Tibial nerve (tissue), 4 donors: ENCODE results near the gene ILF2. TPM values are rescaled to one million over a fixed set of nuclear protein-coding genes. Genes with fewer than 3 reads are reported as not detected.
A peak's percentile ranks its signal among the peaks of the same experiment; 100 is the strongest.

Experiments used
- DNase-seq, 2 donors: peaks; one replicate each; pipeline ENCODE4 v3.0.0-alpha.2; 2019; ENCODE audit warnings: low spot score in 2 of 2
- H3K27ac ChIP-seq, 4 donors: fragments of 200-600 bp; sonication (generic) in 3 of 4; one replicate each; pipeline ENCODE4 v1.5.1; 2017 to 2019; ENCODE audit warnings: mild to moderate bottlenecking in 1 of 4
- H3K27me3 ChIP-seq, 2 donors: fragments of 200-600 bp; sonication (generic) in 1 of 2; one replicate each; pipeline versions ENCODE4 v1.5.1 to v1.6.0; 2017 to 2019
- H3K36me3 ChIP-seq, 3 donors: fragments of 200-600 bp; sonication (generic); one replicate each; pipeline ENCODE4 v1.5.1; 2018 to 2019
- H3K4me1 ChIP-seq, 4 donors: fragments of 200-600 bp; sonication (generic) in 3 of 4; one replicate each; pipeline ENCODE4 v1.5.1; 2017 to 2019
- H3K4me3 ChIP-seq, 4 donors: fragments of 200-600 bp; sonication (generic) in 3 of 4; one replicate each; pipeline ENCODE4 v1.5.1; 2017 to 2019; ENCODE audit warnings: mild to moderate bottlenecking in 1 of 4, moderate library complexity in 1 of 4
- H3K9me3 ChIP-seq, 4 donors: fragments of 200-600 bp; sonication (generic) in 3 of 4; one replicate each; pipeline ENCODE4 v1.5.1; 2017 to 2019
- CTCF ChIP-seq, 5 experiments: fragments of 200-600 bp in 3 of 5; fragments of 450-650 bp in 2 of 5; sonication (generic) in 3 of 5; IDR thresholded peaks; one replicate each; pipeline ENCODE4 v1.5.1; 2016 to 2019; ENCODE audit warnings: antibody characterized with exemption in 5 of 5, mild to moderate bottlenecking in 3 of 5, moderate library complexity in 2 of 5
- EP300 ChIP-seq, 2 donors: sonication (generic); formaldehyde crosslinking; IDR thresholded peaks; one replicate each; pipeline ENCODE4 v1.6.1; 2017; ENCODE audit warnings: antibody characterized with exemption in 2 of 2, mild to moderate bottlenecking in 1 of 2
- POLR2A ChIP-seq, 2 donors: fragments of 450-650 bp; IDR thresholded peaks; one replicate each; pipeline ENCODE4 v1.6.1; 2017; ENCODE audit warnings: antibody characterized with exemption in 2 of 2, mild to moderate bottlenecking in 2 of 2, moderate library complexity in 2 of 2
- WGBS, 2 donors: methylation state at CpG; one replicate each; pipeline ENCODE4 v1.1.5; 2018; 5-methylcytosine and 5-hydroxymethylcytosine counted together
- total RNA-seq, 4 donors: library from RNA; depleted of rRNA; stranded (reverse); fragments of >200 nt; gene quantifications; one replicate each; pipeline ENCODE4 v1.1.0, GENCODE V29; 2016

ILF2 gene
- total RNA-seq, 4 donors from 2014 or later, result 62.8 to 102 (median 76.7) TPM

- Histone ChIP-seq H3K9me3 (no peaks in the 10 kb centered on the region), H3K36me3 (no peaks in the 10 kb centered on the region), H3K27ac (no peak overlapping the region), H3K27me3 (no peaks in the 10 kb centered on the region), H3K4me1 (peaks cover 0 to 20% (median 7%) of the 10 kb centered on the region in 4 donors), H3K4me3 (no peak overlapping the region)
- DNase-seq, result no peak
- WGBS, 2 donors, result 84 to 94% methylated on average over 6 of the region's 6 CpGs
- TF ChIP-seq EP300 (IDR thresholded peaks at IDR 0.05) (no peak), CTCF (IDR thresholded peaks at IDR 0.05) (no peak), POLR2A (IDR thresholded peaks at IDR 0.05) (no peak)
These were observed 29.0 kb upstream of the ILF2 start for GRCh38 chr1:153699768-153700167.

- H3K9me3 ChIP-seq, result no peaks in the 10 kb centered on the region
- no peak overlapping the region for H3K4me3 ChIP-seq
- peaks cover 0 to 20% (median 7%) of the 10 kb centered on the region in 4 donors for H3K4me1 ChIP-seq
- peak overlapping the region in 1 of 4 donors; percentile 68 for H3K27ac ChIP-seq
- WGBS, 2 donors, result 92 to 97% methylated on average over 6 of the region's 6 CpGs
- H3K27me3 ChIP-seq, result no peaks in the 10 kb centered on the region
- TF ChIP-seq POLR2A (IDR thresholded peaks at IDR 0.05) (no peak), EP300 (IDR thresholded peaks at IDR 0.05) (no peak), CTCF (IDR thresholded peaks at IDR 0.05) (no peak)
- no peak for DNase-seq
- no peaks in the 10 kb centered on the region for H3K36me3 ChIP-seq
These were observed 28.3 kb upstream of the ILF2 start for GRCh38 chr1:153698923-153699714.

GRCh38 chr1:153698020-153698922 is 27.5 kb upstream of the ILF2 start:
- Histone ChIP-seq H3K27me3 (no peaks in the 10 kb centered on the region), H3K27ac (peak overlapping the region; percentile 38 to 79 (median 69)), H3K9me3 (no peaks in the 10 kb centered on the region), H3K36me3 (peaks cover 0 to 3% (median 0%) of the 10 kb centered on the region in 3 donors), H3K4me1 (peaks cover 0 to 20% (median 7%) of the 10 kb centered on the region in 4 donors), H3K4me3 (peak overlapping the region in 3 of 4 donors; percentile 11 to 32 (median 11))
- peak; percentile 17 to 37 for DNase-seq
- TF ChIP-seq EP300 (IDR thresholded peaks at IDR 0.05), result peak in 1 of 2 donors; percentile 33
- no peak for TF ChIP-seq POLR2A (IDR thresholded peaks at IDR 0.05)
- 22 to 23% methylated on average over 29 of the region's 29 CpGs for WGBS, 2 donors

- no peak for DNase-seq
- TF ChIP-seq EP300 (IDR thresholded peaks at IDR 0.05), result peak in 1 of 2 donors; percentile 31
- no peak for TF ChIP-seq CTCF (IDR thresholded peaks at IDR 0.05)
- TF ChIP-seq POLR2A (IDR thresholded peaks at IDR 0.05), result no peak
- 62 to 70% methylated on average over 10 to 12 of the region's 12 CpGs for WGBS, 2 donors
- Histone ChIP-seq H3K27ac (peak overlapping the region; percentile 38 to 79 (median 69)), H3K36me3 (peaks cover 0 to 3% (median 0%) of the 10 kb centered on the region in 3 donors), H3K4me1 (peaks cover 0 to 20% (median 7%) of the 10 kb centered on the region in 4 donors), H3K27me3 (no peaks in the 10 kb centered on the region), H3K9me3 (no peaks in the 10 kb centered on the region), H3K4me3 (peak overlapping the region in 1 of 4 donors; percentile 32)
These were observed 26.6 kb upstream of the ILF2 start for GRCh38 chr1:153697191-153698019.

GRCh38 chr1:153696741-153697140 is 25.9 kb upstream of the ILF2 start:
- Histone ChIP-seq H3K4me3 (no peak overlapping the region), H3K36me3 (peaks cover 0 to 3% (median 0%) of the 10 kb centered on the region in 3 donors), H3K4me1 (peaks cover 0 to 22% (median 7%) of the 10 kb centered on the region in 4 donors), H3K9me3 (no peaks in the 10 kb centered on the region), H3K27ac (no peak overlapping the region), H3K27me3 (no peaks in the 10 kb centered on the region)
- WGBS, 2 donors, result 88 to 93% methylated on average over 8 of the region's 8 CpGs
- TF ChIP-seq POLR2A (IDR thresholded peaks at IDR 0.05), result no peak
- TF ChIP-seq EP300 (IDR thresholded peaks at IDR 0.05), result no peak
- TF ChIP-seq CTCF (IDR thresholded peaks at IDR 0.05), result no peak
- no peak for DNase-seq
